Caco-2 (cell line): ENCODE data around the gene GRIK4. TPM values are rescaled to one million over a fixed set of nuclear protein-coding genes. Genes with fewer than 3 reads are reported as not detected.

Experiments
- BruUV-seq: library from RNA; stranded (reverse); fragments of 400-500 nt; replicated peaks from 2 replicates; lab custom pipeline; 2021; lab: Mats Ljungman, UMichigan
- CTCF ChIA-PET: fragments of 300-600 bp; sonication (Branson Sonifier 250); formaldehyde crosslinking; loops from one replicate; lab custom pipeline; 2022; ENCODE audit warnings: antibody characterized with exemption; lab: Charles Lee
- POLR2A ChIA-PET: fragments of 300-600 bp; sonication (Branson Sonifier 250); formaldehyde crosslinking; loops from one replicate; lab custom pipeline; 2022; ENCODE audit warnings: antibody characterized with exemption; lab: Charles Lee
- DNase-seq, 2 experiments: peaks; one replicate each; pipeline versions ENCODE4 v3.0.0 to v3.0.0-alpha.2; 2020 to 2022
- H3K27me3 ChIP-seq: replicated peaks from 2 replicates; pipeline ENCODE4 v1.6.0; 2011; ENCODE audit warnings: low read length; ENCODE audit not compliant: control insufficient read depth, insufficient read depth
- H3K36me3 ChIP-seq: 2 replicates; pipeline ENCODE4 v1.5.1; 2011; ENCODE audit warnings: low read length; ENCODE audit not compliant: control insufficient read depth, insufficient read depth
- H3K4me1 ChIP-seq: fragments of 250-450 bp; sonication (Bioruptor Pico); 2 replicates; pipeline ENCODE4 v1.5.1; 2020; ENCODE audit warnings: mild to moderate bottlenecking
- H3K4me3 ChIP-seq: 2 replicates; pipeline ENCODE4 v1.5.1; 2011; ENCODE audit warnings: low read depth, mild to moderate bottlenecking, control low read depth, low read length
- H3K9me3 ChIP-seq: fragments of 250-450 bp; sonication (Bioruptor Pico); 2 replicates; pipeline ENCODE4 v1.5.1; 2020; ENCODE audit warnings: mild to moderate bottlenecking, moderate library complexity
- H3K27ac Mint-ChIP-seq: one replicate; pipeline ENCODE4 v1.8.0; 2022; ENCODE audit warnings: mixed read lengths; ENCODE audit not compliant: unreplicated experiment
- H3K27me3 Mint-ChIP-seq: one replicate; pipeline ENCODE4 v1.8.0; 2022; ENCODE audit warnings: mixed read lengths; ENCODE audit not compliant: insufficient read depth, unreplicated experiment
- H3K36me3 Mint-ChIP-seq: one replicate; pipeline ENCODE4 v1.8.0; 2022; ENCODE audit warnings: mild to moderate bottlenecking, mixed read lengths; ENCODE audit not compliant: insufficient read depth, unreplicated experiment
- H3K4me1 Mint-ChIP-seq: one replicate; pipeline ENCODE4 v1.8.0; 2022; ENCODE audit warnings: low read depth, mixed read lengths; ENCODE audit not compliant: unreplicated experiment
- H3K4me3 Mint-ChIP-seq: one replicate; pipeline ENCODE4 v1.8.0; 2022; ENCODE audit warnings: mild to moderate bottlenecking, moderate library complexity, mixed read lengths; ENCODE audit not compliant: unreplicated experiment
- H3K9me3 Mint-ChIP-seq: one replicate; pipeline ENCODE4 v1.8.0; 2022; ENCODE audit warnings: mixed read lengths; ENCODE audit not compliant: unreplicated experiment
- intact Hi-C: fragments of 100-400 bp; cut with micrococcal nuclease; formaldehyde crosslinking; loops from one replicate; pipeline ENCODE4 v1.10.0; 2022; ENCODE audit not compliant: unreplicated experiment
- total RNA-seq: library from RNA; stranded (reverse); gene quantifications from 2 replicates; pipeline ENCODE4 v1.2.3, GENCODE V29; 2022
- TF ChIP-seq, protein P1 (sequence below), 2 experiments: fragments of 200-600 bp in 1 of 2; IDR thresholded peaks; 1 replicate in 1 of 2; 2 replicates in 1 of 2; pipeline versions ENCODE4 v1.5.1 to v1.8.0; 2011 to 2022; ENCODE audit warnings: antibody characterized with exemption in 1 of 2, control low read depth in 1 of 2, inconsistent platforms in 1 of 2, low read depth in 1 of 2, low read length in 1 of 2, mild to moderate bottlenecking in 1 of 2, moderate library complexity in 1 of 2; ENCODE audit not compliant: insufficient read depth in 1 of 2, severe bottlenecking in 1 of 2, unreplicated experiment in 1 of 2

Gene GRIK4
- total RNA-seq, 1 experiment from 2014 or later = 2.0 TPM

GRCh38 chr11:121023848-121024751 lies 512.6 kb downstream of the GRIK4 start, which contains the start of gene TBCEL:
TSS of gene TBCEL (plus strand) at chr11:121024102. CDS start at chr11:121045691, 21,589 bp downstream.
- H3K9me3 ChIP-seq = no peaks in the 10 kb centered on the region
- H3K27me3 ChIP-seq = no peaks in the 10 kb centered on the region
- peaks cover 19% of the 10 kb centered on the region for H3K4me1 Mint-ChIP-seq
- DNase-seq = peak; percentile 95 to 96
- TF ChIP-seq, protein P1, sequence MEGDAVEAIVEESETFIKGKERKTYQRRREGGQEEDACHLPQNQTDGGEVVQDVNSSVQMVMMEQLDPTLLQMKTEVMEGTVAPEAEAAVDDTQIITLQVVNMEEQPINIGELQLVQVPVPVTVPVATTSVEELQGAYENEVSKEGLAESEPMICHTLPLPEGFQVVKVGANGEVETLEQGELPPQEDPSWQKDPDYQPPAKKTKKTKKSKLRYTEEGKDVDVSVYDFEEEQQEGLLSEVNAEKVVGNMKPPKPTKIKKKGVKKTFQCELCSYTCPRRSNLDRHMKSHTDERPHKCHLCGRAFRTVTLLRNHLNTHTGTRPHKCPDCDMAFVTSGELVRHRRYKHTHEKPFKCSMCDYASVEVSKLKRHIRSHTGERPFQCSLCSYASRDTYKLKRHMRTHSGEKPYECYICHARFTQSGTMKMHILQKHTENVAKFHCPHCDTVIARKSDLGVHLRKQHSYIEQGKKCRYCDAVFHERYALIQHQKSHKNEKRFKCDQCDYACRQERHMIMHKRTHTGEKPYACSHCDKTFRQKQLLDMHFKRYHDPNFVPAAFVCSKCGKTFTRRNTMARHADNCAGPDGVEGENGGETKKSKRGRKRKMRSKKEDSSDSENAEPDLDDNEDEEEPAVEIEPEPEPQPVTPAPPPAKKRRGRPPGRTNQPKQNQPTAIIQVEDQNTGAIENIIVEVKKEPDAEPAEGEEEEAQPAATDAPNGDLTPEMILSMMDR (IDR thresholded peaks at IDR 0.05; ENCODE audit: insufficient read depth in 1 of 2, low read depth in 1 of 2, low read length in 1 of 2, severe bottlenecking in 1 of 2, unreplicated experiment in 1 of 2) = no peak
- peak within 1 kb of the TSS; percentile 98 for H3K4me3 ChIP-seq
- peak within 1 kb of the TSS; percentile 73 for H3K4me3 Mint-ChIP-seq
- ChIA-PET CTCF (interaction anchor here (1.5 kb wide), 1 partner anchor 96 kb away, joined by 3 read pairs; no protein-coding TSS in a partner anchor), POLR2A (interaction anchor here (0.7 to 0.8 kb wide), 3 partner anchors 14 to 36 kb away, joined by 3 read pairs; no protein-coding TSS in a partner anchor)
- H3K4me1 ChIP-seq = peaks cover 4% of the 10 kb centered on the region; the same call in 1 of the 2 replicates
- H3K27ac Mint-ChIP-seq = peak within 1 kb of the TSS; percentile 77
- no peaks in the 10 kb centered on the region for H3K9me3 Mint-ChIP-seq
- H3K36me3 Mint-ChIP-seq = peaks cover 11% of the 10 kb centered on the region
- intact Hi-C loops = loop anchor here (2.0 kb wide), 2 partner anchors 37 to 89 kb away; no protein-coding TSS in a partner anchor
- peaks cover 3% of the 10 kb centered on the region for H3K27me3 Mint-ChIP-seq
- no TSS peak for BruUV-seq
- H3K36me3 ChIP-seq = no peaks in the 10 kb centered on the region

GRCh38 chr11:121024989-121025388 lies 513.4 kb downstream of the GRIK4 start:
- DNase-seq = no peak
- no peaks in the 10 kb centered on the region for H3K36me3 ChIP-seq
- H3K9me3 ChIP-seq = no peaks in the 10 kb centered on the region
- H3K27me3 ChIP-seq = no peaks in the 10 kb centered on the region
- peaks cover 20% of the 10 kb centered on the region for H3K4me1 Mint-ChIP-seq
- no peaks in the 10 kb centered on the region for H3K9me3 Mint-ChIP-seq
- intact Hi-C loops = loop anchor here (2.0 kb wide), 2 partner anchors 38 to 88 kb away; no protein-coding TSS in a partner anchor
- POLR2A ChIA-PET = interaction anchor here (0.8 kb wide), 1 partner anchor 14 kb away, joined by 3 read pairs; no protein-coding TSS in a partner anchor
- peaks cover 11% of the 10 kb centered on the region for H3K36me3 Mint-ChIP-seq
- TF ChIP-seq, protein P1 (IDR thresholded peaks at IDR 0.05; ENCODE audit: insufficient read depth in 1 of 2, low read depth in 1 of 2, low read length in 1 of 2, severe bottlenecking in 1 of 2, unreplicated experiment in 1 of 2) = no peak
- peak overlapping the region; percentile 73 for H3K4me3 Mint-ChIP-seq
- no TSS peak for BruUV-seq
- peaks cover 4% of the 10 kb centered on the region; the same call in 1 of the 2 replicates for H3K4me1 ChIP-seq
- H3K4me3 ChIP-seq = peak overlapping the region; percentile 98
- CTCF ChIA-PET = interaction anchor here (1.5 kb wide), 1 partner anchor 95 kb away, joined by 3 read pairs; no protein-coding TSS in a partner anchor
- peaks cover 2% of the 10 kb centered on the region for H3K27me3 Mint-ChIP-seq
- H3K27ac Mint-ChIP-seq = peak overlapping the region; percentile 77

- no peak overlapping the region for H3K27ac Mint-ChIP-seq
- CTCF ChIA-PET = no interaction called here
- H3K36me3 Mint-ChIP-seq = peaks cover 6% of the 10 kb centered on the region
Observed at GRCh38 chr11:121029153-121029552, 517.6 kb downstream of the GRIK4 start.

More at GRCh38 chr11:121029153-121029552, 517.6 kb downstream of the GRIK4 start:
- Mint-ChIP-seq H3K4me3 (no peak overlapping the region), H3K9me3 (no peaks in the 10 kb centered on the region), H3K27me3 (no peaks in the 10 kb centered on the region), H3K4me1 (peaks cover 20% of the 10 kb centered on the region)
- BruUV-seq = no TSS peak
- no peaks in the 10 kb centered on the region for H3K27me3 ChIP-seq
- H3K9me3 ChIP-seq = no peaks in the 10 kb centered on the region
- no peak for DNase-seq
- no peaks in the 10 kb centered on the region for H3K36me3 ChIP-seq
- TF ChIP-seq, protein P1 (IDR thresholded peaks at IDR 0.05; ENCODE audit: insufficient read depth in 1 of 2, low read depth in 1 of 2, low read length in 1 of 2, severe bottlenecking in 1 of 2, unreplicated experiment in 1 of 2) = no peak
- POLR2A ChIA-PET = no interaction called here
- H3K4me3 ChIP-seq = no peak overlapping the region
- intact Hi-C loops = no loop called here
- H3K4me1 ChIP-seq = peaks cover 4% of the 10 kb centered on the region; the same call in 1 of the 2 replicates
